ENCODE measurements around the gene ATOX1.

Gene ATOX1

DNA sequence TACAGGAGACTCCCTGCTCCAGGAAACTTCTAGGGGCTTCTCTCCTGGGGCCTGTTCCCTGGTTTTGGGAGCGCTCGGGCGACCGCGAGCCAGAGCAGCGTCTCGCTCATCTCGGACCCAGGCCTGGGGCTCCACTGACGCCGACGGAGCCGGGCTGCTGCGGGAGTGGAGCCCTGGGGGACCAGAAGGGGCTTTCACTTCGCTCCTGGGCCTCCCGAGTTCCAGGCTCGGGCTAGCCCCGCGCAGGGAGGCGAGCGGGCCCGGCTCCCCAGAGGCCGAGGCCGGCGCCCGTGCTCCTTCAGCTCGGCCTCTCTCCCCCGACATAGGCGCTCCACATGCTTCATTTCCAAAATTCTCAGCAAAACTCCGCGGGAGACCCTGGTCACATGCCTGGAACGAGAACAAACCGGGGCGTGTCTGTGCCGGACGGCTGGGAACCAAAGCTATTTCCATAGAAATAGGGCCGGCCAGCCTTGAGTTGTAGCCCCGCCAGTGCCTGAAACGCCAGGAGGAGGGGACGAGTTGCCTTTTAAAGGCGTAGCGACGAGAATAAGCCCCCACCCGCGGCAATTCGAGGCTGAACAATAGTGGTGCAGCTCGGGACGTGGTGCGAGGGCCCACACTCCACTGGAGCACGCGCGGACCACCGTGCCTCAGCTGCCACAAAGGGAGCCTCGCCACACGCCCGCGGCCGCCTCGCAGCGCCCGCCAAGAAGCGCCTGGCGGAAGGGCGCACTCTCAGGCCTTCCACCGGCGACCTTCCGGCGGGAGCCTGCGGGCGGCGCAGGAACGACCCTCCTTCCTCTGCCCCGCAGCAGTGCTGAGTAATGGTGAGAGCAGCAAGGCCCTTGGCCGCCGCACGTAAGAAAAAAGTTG lies 12.2 kb upstream of the ATOX1 start (continued):
- TF ChIP-seq ZNF223 (tag by site-specific recombination; IDR thresholded peaks at IDR 0.05) (no peak), ZSCAN16 (tag by site-specific recombination; IDR thresholded peaks at IDR 0.05) (no peak), ZNF626 (tag by site-specific recombination; IDR thresholded peaks at IDR 0.05) (no peak), HOXD13 (CRISPR knock-in tag; IDR thresholded peaks at IDR 0.05; ENCODE audit: borderline replicate concordance) (no peak), ZNF580 (tag by site-specific recombination; IDR thresholded peaks at IDR 0.05) (no peak), ZNF621 (tag by site-specific recombination; IDR thresholded peaks at IDR 0.05) (no peak), BCL6B (tag by site-specific recombination; IDR thresholded peaks at IDR 0.05) (no peak), ZNF202 (tag by site-specific recombination; IDR thresholded peaks at IDR 0.05; ENCODE audit: borderline replicate concordance) (no peak), YY2 (tag by site-specific recombination; IDR thresholded peaks at IDR 0.05) (no peak; the same call in 1 of the 2 replicates), ZNF362 (tag by site-specific recombination; IDR thresholded peaks at IDR 0.05) (no peak), MYNN (tag by site-specific recombination; IDR thresholded peaks at IDR 0.05; ENCODE audit: borderline replicate concordance) (no peak), ZNF354C (tag by site-specific recombination; IDR thresholded peaks at IDR 0.05; ENCODE audit: borderline replicate concordance, low read depth) (no peak), REST (tag by site-specific recombination; IDR thresholded peaks at IDR 0.05) (no peak), ZNF449 (tag by site-specific recombination; IDR thresholded peaks at IDR 0.05) (peak; percentile 43; the same call in 1 of the 2 replicates), SP7 (tag by site-specific recombination; IDR thresholded peaks at IDR 0.05) (no peak), ZNF560 (tag by site-specific recombination; IDR thresholded peaks at IDR 0.05; ENCODE audit: borderline replicate concordance) (no peak), FEZF1 (tag by site-specific recombination; IDR thresholded peaks at IDR 0.05) (no peak), MZF1 (tag by site-specific recombination; IDR thresholded peaks at IDR 0.05; ENCODE audit: borderline replicate concordance) (no peak), ZNF670 (tag by site-specific recombination; IDR thresholded peaks at IDR 0.05; ENCODE audit: low read depth) (no peak), ZBTB8A (tag by site-specific recombination; IDR thresholded peaks at IDR 0.05) (peak; percentile 99), ZFP37 (tag by site-specific recombination; IDR thresholded peaks at IDR 0.05) (peak; percentile 83; the same call in 1 of the 2 replicates), SALL2 (tag by site-specific recombination; IDR thresholded peaks at IDR 0.05; ENCODE audit: borderline replicate concordance) (no peak), ZNF37A (tag by site-specific recombination; IDR thresholded peaks at IDR 0.05) (no peak), ZNF610 (tag by site-specific recombination; IDR thresholded peaks at IDR 0.05; ENCODE audit: borderline replicate concordance) (no peak)
- TF ChIP-seq, protein P1, sequence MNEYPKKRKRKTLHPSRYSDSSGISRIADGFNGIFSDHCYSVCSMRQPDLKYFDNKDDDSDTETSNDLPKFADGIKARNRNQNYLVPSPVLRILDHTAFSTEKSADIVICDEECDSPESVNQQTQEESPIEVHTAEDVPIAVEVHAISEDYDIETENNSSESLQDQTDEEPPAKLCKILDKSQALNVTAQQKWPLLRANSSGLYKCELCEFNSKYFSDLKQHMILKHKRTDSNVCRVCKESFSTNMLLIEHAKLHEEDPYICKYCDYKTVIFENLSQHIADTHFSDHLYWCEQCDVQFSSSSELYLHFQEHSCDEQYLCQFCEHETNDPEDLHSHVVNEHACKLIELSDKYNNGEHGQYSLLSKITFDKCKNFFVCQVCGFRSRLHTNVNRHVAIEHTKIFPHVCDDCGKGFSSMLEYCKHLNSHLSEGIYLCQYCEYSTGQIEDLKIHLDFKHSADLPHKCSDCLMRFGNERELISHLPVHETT (tag by site-specific recombination; IDR thresholded peaks at IDR 0.05) = no peak
- TF ChIP-seq, protein P2, sequence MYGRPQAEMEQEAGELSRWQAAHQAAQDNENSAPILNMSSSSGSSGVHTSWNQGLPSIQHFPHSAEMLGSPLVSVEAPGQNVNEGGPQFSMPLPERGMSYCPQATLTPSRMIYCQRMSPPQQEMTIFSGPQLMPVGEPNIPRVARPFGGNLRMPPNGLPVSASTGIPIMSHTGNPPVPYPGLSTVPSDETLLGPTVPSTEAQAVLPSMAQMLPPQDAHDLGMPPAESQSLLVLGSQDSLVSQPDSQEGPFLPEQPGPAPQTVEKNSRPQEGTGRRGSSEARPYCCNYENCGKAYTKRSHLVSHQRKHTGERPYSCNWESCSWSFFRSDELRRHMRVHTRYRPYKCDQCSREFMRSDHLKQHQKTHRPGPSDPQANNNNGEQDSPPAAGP (tag by site-specific recombination; IDR thresholded peaks at IDR 0.05) = no peak
